ENCODE results near the gene TMED4. TPM values are rescaled to one million over a fixed set of nuclear protein-coding genes. Genes with fewer than 3 reads are reported as not detected.

TMED4 gene
- total RNA-seq, 1 experiment from 2014 or later, result 62.4 TPM

- no peak overlapping the region for H3K23ac ChIP-seq (ENCODE audit: insufficient read length, low read depth, low read length)
- peaks cover 4 to 11% (median 10%) of the 10 kb centered on the region in 3 experiments for H3K36me3 Mint-ChIP-seq (ENCODE audit: insufficient read depth in 1 of 3, low read depth in 3 of 3)
- peaks cover 3% of the 10 kb centered on the region for H3K79me1 ChIP-seq (ENCODE audit: insufficient read depth, low read depth, low read length, poor library complexity, severe bottlenecking)
- no peak overlapping the region for H2BK20ac ChIP-seq (ENCODE audit: low read depth, low read length, poor library complexity, severe bottlenecking)
- H3K4ac ChIP-seq (ENCODE audit: low read depth, low read length), result no peak overlapping the region
- no peaks in the 10 kb centered on the region for H3K27me3 ChIP-seq (ENCODE audit: insufficient read depth, low read length)
- no peaks in the 10 kb centered on the region; a peak in 1 of 5 replicates for H3K9me3 Mint-ChIP-seq
- H2BK120ac ChIP-seq (ENCODE audit: low read depth, low read length, poor library complexity, severe bottlenecking), result no peak overlapping the region
- H3K9me3 ChIP-seq (ENCODE audit: control insufficient read depth, low read depth, low read length), result no peaks in the 10 kb centered on the region
- peaks cover 9 to 19% of the 10 kb centered on the region in 2 experiments for H3K4me1 Mint-ChIP-seq
- DNase-seq, result no peak
- no peaks in the 10 kb centered on the region; the same call in 1 of the 2 replicates for H3K4me1 ChIP-seq (ENCODE audit: insufficient read depth, low read length)
- H3K27ac ChIP-seq (ENCODE audit: insufficient read length, low read depth, low read length), result no peak overlapping the region
- peak overlapping the region; percentile 9 to 16; a peak in 2 of 5 replicates for H3K4me3 Mint-ChIP-seq
- peaks cover 20% of the 10 kb centered on the region; the same call in 1 of the 2 replicates for H3K79me2 ChIP-seq (ENCODE audit: insufficient read depth, low read length)
- no peak overlapping the region for H4K5ac ChIP-seq (ENCODE audit: insufficient read length, low read depth, low read length)
- no peak overlapping the region for H3T11ph ChIP-seq (ENCODE audit: low read length)
- no peak overlapping the region for H4K91ac ChIP-seq (ENCODE audit: insufficient read length, low read depth, low read length)
- no peaks in the 10 kb centered on the region for H3K27me3 Mint-ChIP-seq (ENCODE audit: low read depth)
- no peak overlapping the region for H3K18ac ChIP-seq (ENCODE audit: insufficient read length, low read depth, low read length)
- H3K14ac ChIP-seq (ENCODE audit: insufficient read depth, low read length), result no peak overlapping the region
- H3K4me2 ChIP-seq (ENCODE audit: insufficient read depth, insufficient read length, low read length), result no peak overlapping the region
- H3K9ac ChIP-seq (ENCODE audit: extremely low read depth, insufficient read length, low read length), result no peak overlapping the region
- H3K56ac ChIP-seq (ENCODE audit: insufficient read length, low read depth, low read length), result no peak overlapping the region
- no peak overlapping the region for H2AFZ ChIP-seq (ENCODE audit: low read length)
- no CpG with 5 or more reads among the region's 14 CpGs for WGBS (ENCODE audit: extremely low coverage, insufficient read length, low lambda C conversion rate)
- H4K20me1 ChIP-seq (ENCODE audit: control insufficient read depth, insufficient read depth, insufficient read length), result no peaks in the 10 kb centered on the region
- peak overlapping the region in 2 of 3 experiments; percentile 53 to 55; a peak in 3 of 7 replicates for H3K27ac Mint-ChIP-seq
- no peak overlapping the region for H4K8ac ChIP-seq (replicated peaks; ENCODE audit: insufficient read length, low read depth, low read length)
- no peak overlapping the region for H2BK5ac ChIP-seq (ENCODE audit: insufficient read length, low read length)
- H2AK5ac ChIP-seq (ENCODE audit: insufficient read length, low read length), result no peak overlapping the region
- H2BK15ac ChIP-seq (ENCODE audit: low read depth, low read length), result no peak overlapping the region; the same call in 1 of the 2 replicates
- TF ChIP-seq CTCF (conservative IDR thresholded peaks at IDR 0.05), result no peak
- peaks cover 4% of the 10 kb centered on the region for H3K23me2 ChIP-seq (ENCODE audit: insufficient read length, low read depth, low read length, poor library complexity, severe bottlenecking)
- H2BK12ac ChIP-seq (ENCODE audit: insufficient read length, low read depth, low read length), result no peak overlapping the region
Observed at GRCh38 chr7:44608916-44609648, 27.1 kb upstream of the TMED4 start.
